Hepatocyte (in vitro differentiated cells): ENCODE measurements around the gene SNAP25.

Source experiments
- CTCF ChIP-seq: fragments of 200-600 bp; sonication (generic); IDR thresholded peaks from 2 replicates; pipeline ENCODE4 v1.5.1; 2016; ENCODE audit warnings: antibody characterized with exemption, mild to moderate bottlenecking; ENCODE audit not compliant: poor library complexity
- EZH2phosphoT487 ChIP-seq: fragments of 200-600 bp; sonication (generic); IDR thresholded peaks from one replicate; pipeline ENCODE4 v1.6.1; 2018; ENCODE audit warnings: antibody characterized with exemption, mild to moderate bottlenecking, low read depth, moderate library complexity; ENCODE audit not compliant: unreplicated experiment, severe bottlenecking

- TF ChIP-seq CTCF (no peak), EZH2phosphoT487 (no peak)
These were observed 102.6 kb downstream of the SNAP25 start for GRCh38 chr20:10321138-10321717.
